ENCODE data around the gene RPS6KA3. TPM values are rescaled to one million over a fixed set of nuclear protein-coding genes. Genes with fewer than 3 reads are reported as not detected.

The RPS6KA3 gene
- total RNA-seq, 4 donors from 2014 or later: 41.6 to 57.6 (median 51.4) TPM

GRCh38 chrX:20271186-20271585 is 4.5 kb upstream of the RPS6KA3 start:
- Histone ChIP-seq H3K36me3 (no peaks in the 10 kb centered on the region), H3K4me3 (replicated peaks in 1 of 3) (no peak overlapping the region), H3K27me3 (no peaks in the 10 kb centered on the region), H3K27ac (no peak overlapping the region), H3K4me1 (no peaks in the 10 kb centered on the region), H3K9me3 (no peaks in the 10 kb centered on the region)
- WGBS, 2 donors: 77 to 81% methylated on average over 1 of the region's 1 CpG
- intact Hi-C loops (cut with DNase I): no loop called here
- TF ChIP-seq POLR2A (IDR thresholded peaks at IDR 0.05): no peak
- TF ChIP-seq, protein P1, sequence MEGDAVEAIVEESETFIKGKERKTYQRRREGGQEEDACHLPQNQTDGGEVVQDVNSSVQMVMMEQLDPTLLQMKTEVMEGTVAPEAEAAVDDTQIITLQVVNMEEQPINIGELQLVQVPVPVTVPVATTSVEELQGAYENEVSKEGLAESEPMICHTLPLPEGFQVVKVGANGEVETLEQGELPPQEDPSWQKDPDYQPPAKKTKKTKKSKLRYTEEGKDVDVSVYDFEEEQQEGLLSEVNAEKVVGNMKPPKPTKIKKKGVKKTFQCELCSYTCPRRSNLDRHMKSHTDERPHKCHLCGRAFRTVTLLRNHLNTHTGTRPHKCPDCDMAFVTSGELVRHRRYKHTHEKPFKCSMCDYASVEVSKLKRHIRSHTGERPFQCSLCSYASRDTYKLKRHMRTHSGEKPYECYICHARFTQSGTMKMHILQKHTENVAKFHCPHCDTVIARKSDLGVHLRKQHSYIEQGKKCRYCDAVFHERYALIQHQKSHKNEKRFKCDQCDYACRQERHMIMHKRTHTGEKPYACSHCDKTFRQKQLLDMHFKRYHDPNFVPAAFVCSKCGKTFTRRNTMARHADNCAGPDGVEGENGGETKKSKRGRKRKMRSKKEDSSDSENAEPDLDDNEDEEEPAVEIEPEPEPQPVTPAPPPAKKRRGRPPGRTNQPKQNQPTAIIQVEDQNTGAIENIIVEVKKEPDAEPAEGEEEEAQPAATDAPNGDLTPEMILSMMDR (IDR thresholded peaks at IDR 0.05): no peak
- DNase-seq: no peak

DNA sequence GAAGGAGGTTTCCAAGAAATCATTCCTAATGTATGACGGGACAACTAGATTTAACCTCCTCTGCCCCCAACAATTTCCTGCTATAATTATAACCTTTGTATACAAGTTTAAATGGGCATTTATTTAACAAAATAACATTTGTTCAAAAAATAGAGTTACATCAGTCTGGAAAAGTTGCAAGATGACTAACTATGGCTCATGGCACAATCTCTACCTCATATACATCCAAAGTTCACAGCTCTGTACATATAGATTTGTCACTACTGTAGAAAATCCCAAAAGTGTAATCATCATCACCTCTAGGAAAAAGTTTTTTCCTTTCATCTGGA is 3.8 kb upstream of the RPS6KA3 start:
- TF ChIP-seq POLR2A (IDR thresholded peaks at IDR 0.05): no peak
- TF ChIP-seq, protein P1 (IDR thresholded peaks at IDR 0.05): no peak
- DNase-seq: no peak
- intact Hi-C loops (cut with DNase I): no loop called here
- H3K36me3 ChIP-seq: no peaks in the 10 kb centered on the region
- H3K27ac ChIP-seq: no peak overlapping the region
- no peaks in the 10 kb centered on the region for H3K4me1 ChIP-seq
- H3K4me3 ChIP-seq (replicated peaks in 1 of 3): no peak overlapping the region
- H3K27me3 ChIP-seq: no peaks in the 10 kb centered on the region
- 80 to 84% methylated on average over 1 of the region's 1 CpG for WGBS, 2 donors
- no peaks in the 10 kb centered on the region for H3K9me3 ChIP-seq

DNA sequence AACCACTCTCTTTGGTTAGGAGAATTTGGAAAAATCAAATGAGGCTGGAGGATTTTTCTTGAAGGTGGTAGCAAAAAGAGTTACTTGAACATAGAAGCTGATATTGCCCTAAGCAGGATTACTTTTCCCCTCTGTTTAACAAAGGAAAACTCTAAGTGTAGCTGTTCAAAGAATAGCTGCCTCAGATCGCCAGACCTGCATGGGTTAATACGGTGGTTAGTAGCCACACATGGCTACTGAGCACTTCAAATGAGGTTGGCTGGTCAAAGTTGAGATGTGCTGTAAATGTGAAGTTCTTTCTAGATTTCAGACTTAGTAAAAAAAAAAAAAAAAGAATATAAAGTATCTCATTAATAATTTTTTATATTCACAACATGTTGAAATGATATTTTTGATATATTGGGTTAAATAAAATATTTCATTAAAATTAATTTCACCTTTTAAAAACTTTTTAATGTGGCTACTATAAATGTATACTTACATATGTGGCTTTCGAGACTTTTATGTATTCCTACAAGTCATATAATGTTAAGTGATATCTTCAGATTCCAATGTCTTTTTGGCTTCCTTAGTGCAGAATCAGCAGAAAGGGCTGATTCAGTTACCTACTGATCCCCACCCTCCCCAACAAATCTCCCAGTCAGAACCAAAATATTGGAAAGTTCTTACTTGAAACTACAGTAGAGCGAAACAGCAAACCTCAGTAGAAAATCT is 3.3 kb upstream of the RPS6KA3 start:
- WGBS, 2 donors: 84 to 91% methylated on average over 4 of the region's 4 CpGs
- H3K4me3 ChIP-seq (replicated peaks in 1 of 3): no peak overlapping the region

GRCh38 chrX:20267931-20268701 is 1.4 kb upstream of the RPS6KA3 start:
- 6% methylated on average over 15 of the region's 54 CpGs; no CpG with 5 or more reads in 1 of the 2 donors for WGBS, 2 donors
- intact Hi-C loops (cut with DNase I): no loop called here
- peak; percentile 69 to 70 for DNase-seq
- Histone ChIP-seq H3K36me3 (no peaks in the 10 kb centered on the region), H3K4me3 (replicated peaks in 1 of 3) (peak overlapping the region in 2 of 3 donors; percentile 27 to 60), H3K27ac (peak overlapping the region; percentile 69 to 87 (median 76)), H3K9me3 (no peaks in the 10 kb centered on the region), H3K27me3 (no peaks in the 10 kb centered on the region), H3K4me1 (no peaks in the 10 kb centered on the region)
- peak in 1 of 2 donors; percentile 44 for TF ChIP-seq POLR2A (IDR thresholded peaks at IDR 0.05)
- TF ChIP-seq, protein P1 (IDR thresholded peaks at IDR 0.05): no peak

More for the DNA sequence above, 3.3 kb upstream of the RPS6KA3 start:
- H3K9me3 ChIP-seq: no peaks in the 10 kb centered on the region
- no peaks in the 10 kb centered on the region for H3K27me3 ChIP-seq
- DNase-seq: no peak
- H3K27ac ChIP-seq: no peak overlapping the region
- H3K36me3 ChIP-seq: no peaks in the 10 kb centered on the region
- no peaks in the 10 kb centered on the region for H3K4me1 ChIP-seq
- TF ChIP-seq, protein P1 (IDR thresholded peaks at IDR 0.05): no peak
- no peak for TF ChIP-seq POLR2A (IDR thresholded peaks at IDR 0.05)
- intact Hi-C loops (cut with DNase I): no loop called here

DNA sequence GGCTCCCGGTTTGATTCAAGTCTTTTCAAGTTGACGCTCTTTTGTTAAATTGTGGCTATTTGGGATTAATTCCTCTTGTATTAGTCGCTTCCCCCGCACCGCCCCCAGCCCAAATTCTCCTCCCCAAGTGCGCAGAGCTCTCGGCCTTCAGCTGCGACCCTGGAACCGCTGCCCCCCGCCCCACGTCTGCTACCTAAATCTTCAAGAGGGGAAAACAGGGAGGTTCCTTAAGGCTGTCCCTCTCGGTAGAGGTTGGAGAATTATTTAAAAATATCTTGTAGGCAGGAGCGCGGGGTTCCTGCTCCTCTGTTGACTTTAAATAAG is 860 bp upstream of the RPS6KA3 start:
- intact Hi-C loops (cut with DNase I): no loop called here
- DNase-seq: no peak

More for the DNA sequence above, 860 bp upstream of the RPS6KA3 start:
- 0% methylated on average over 12 to 14 of the region's 14 CpGs for WGBS, 2 donors
- Histone ChIP-seq H3K27me3 (no peaks in the 10 kb centered on the region), H3K9me3 (no peaks in the 10 kb centered on the region), H3K4me3 (replicated peaks in 1 of 3) (peak overlapping the region; percentile 9 to 60 (median 27)), H3K27ac (peak overlapping the region; percentile 69 to 87 (median 76)), H3K4me1 (no peaks in the 10 kb centered on the region), H3K36me3 (no peaks in the 10 kb centered on the region)
- TF ChIP-seq POLR2A (IDR thresholded peaks at IDR 0.05): no peak
- TF ChIP-seq, protein P1 (IDR thresholded peaks at IDR 0.05): no peak

Measured in thyroid gland (tissue), 4 donors.